ENCODE data around the gene UGT1A7.

DNA sequence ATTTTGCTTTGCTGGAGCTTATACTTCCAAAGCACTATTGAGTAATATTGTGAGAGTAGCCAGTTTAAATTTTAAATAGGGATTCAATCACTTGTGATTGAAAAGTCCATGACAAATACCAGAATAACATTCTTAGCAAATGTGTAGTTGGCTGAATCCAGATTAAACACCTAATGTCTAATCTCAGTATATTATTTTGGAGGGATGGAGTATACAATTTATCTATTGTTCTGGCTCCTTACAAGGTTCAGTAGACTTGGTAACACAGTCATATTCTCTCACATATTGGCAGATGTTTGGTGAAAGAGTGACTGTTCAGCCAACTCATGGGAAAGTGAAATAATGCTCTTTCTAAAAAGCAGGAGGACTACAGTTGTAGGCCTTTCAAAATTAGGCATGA, 7.8 kb upstream of the UGT1A7 start:
- TF ChIP-seq, protein P1, sequence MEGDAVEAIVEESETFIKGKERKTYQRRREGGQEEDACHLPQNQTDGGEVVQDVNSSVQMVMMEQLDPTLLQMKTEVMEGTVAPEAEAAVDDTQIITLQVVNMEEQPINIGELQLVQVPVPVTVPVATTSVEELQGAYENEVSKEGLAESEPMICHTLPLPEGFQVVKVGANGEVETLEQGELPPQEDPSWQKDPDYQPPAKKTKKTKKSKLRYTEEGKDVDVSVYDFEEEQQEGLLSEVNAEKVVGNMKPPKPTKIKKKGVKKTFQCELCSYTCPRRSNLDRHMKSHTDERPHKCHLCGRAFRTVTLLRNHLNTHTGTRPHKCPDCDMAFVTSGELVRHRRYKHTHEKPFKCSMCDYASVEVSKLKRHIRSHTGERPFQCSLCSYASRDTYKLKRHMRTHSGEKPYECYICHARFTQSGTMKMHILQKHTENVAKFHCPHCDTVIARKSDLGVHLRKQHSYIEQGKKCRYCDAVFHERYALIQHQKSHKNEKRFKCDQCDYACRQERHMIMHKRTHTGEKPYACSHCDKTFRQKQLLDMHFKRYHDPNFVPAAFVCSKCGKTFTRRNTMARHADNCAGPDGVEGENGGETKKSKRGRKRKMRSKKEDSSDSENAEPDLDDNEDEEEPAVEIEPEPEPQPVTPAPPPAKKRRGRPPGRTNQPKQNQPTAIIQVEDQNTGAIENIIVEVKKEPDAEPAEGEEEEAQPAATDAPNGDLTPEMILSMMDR (IDR thresholded peaks at IDR 0.05; ENCODE audit: borderline replicate concordance, extremely low read depth, low read length, poor library complexity, severe bottlenecking) = no peak
- no peak for TF ChIP-seq EZH2 (IDR thresholded peaks at IDR 0.05; ENCODE audit: borderline replicate concordance, low read depth, low read length, severe bottlenecking)

All from DND-41 (cell line).